Measurements from ENCODE around the gene TPTE.
"Not testable (repeated sequence)": the region's sequence is repeated elsewhere in the genome, so short reads cannot be mapped to it uniquely, and the experiment has no call there.

TPTE gene

DNA sequence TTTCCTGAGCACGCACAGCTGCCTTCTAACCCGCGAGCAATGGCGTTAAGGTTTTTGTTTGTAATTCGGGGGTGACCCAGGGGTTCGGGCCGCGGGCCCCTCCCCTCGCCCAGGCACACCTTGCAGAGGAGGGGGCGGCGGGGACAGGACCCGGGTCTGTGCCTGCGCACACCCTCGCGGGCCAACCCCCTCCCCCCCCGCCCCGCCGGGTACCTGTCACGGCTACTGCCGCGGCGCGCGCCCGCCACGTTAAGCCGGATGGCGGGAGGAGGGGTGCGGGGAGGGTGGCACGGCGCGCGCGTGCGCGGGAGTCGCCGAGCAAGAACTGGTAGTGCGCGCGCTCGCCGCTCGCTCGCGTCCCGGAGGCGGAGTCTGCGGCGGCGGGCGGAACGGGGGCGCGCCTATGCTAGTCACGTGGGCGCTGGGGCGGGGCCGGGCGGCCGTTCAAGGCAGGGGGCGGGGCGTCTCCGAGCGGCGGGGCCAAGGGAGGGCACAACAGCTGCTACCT is at the start of gene TPTE:
Gene TPTE (plus strand): TSS at position 493 of the 508 bp plus-strand sequence. CDS start 17,141 bp downstream, outside the sequence.
- no peak for DNase-seq

DNA sequence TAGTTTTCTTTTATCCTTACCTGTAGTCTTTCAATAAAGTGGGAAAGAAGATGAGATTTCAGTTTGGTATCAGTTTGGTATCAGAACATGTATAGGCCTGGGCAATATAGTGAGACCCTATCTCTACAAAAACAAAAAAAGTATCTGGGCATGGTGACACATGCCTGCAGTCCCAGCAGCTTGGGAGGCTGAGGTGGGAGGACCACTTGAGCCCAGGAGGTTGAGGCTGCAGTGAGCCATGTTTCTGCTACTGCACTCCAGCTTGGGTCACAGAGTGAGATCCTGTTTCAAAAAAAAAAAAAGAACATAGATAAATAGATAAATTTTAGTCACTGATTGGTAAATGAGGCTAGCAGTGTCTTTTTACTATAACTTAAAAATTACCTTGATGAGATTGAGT is 49.4 kb upstream of the TPTE start:
- not testable (repeated sequence) for DNase-seq

DNA sequence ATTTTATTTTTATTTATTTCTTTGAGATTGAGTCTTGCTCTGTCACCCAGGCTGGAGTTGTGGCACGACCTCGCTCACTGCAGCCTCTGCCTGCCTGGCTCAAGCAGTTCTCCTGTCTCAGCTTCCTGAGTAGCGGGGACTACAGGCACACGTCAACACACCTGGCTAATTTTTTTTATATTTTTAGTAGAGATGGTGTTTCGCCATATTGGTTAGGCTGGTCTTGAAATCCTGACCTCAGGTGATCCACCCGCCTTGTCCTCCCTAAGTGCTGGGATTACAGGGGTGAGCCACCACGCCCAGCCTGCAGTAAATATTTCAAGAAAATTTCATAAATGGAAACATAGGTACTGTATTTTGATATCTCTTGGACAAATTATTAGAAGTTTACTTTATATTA is 43.6 kb upstream of the TPTE start:
- DNase-seq, result not testable (repeated sequence)

DNA sequence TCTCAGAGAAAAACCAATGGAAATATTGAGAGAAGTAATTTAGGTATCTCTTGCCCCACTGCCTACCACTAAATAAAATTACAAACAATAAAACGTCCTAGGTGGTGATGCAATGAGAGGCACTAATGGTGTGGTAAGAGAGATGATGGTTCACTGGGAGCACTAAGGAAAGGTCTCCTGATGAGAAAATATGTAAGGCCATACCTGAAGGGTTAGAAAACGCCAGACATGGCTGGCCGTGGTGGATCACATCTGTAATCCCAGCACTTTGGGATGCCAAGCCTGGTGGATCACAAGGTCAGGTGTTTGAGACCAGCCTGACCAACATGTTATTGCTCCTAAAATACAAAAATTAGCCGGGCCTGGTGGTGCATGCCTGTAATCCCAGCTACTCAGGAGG is 41.5 kb upstream of the TPTE start:
- not testable (repeated sequence) for DNase-seq

DNA sequence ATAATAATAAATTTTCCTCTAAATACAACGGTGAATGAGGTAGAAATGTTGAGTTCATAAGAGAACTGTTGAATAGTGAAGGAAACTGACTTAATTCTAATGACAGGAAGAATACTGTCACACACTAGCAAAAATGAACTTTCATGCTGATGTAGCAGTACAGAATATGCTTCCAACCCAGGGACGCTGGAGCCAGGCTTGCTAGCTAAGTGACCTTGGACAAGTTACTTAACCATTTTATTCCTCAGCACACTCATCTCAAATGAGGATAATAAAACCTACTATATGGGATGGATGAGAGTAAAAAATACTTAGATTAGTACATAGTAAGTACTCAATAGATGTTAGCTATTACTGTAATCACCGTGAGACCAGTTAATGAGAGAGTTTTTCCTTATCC is 36.5 kb upstream of the TPTE start:
- DNase-seq, result not testable (repeated sequence)

DNA sequence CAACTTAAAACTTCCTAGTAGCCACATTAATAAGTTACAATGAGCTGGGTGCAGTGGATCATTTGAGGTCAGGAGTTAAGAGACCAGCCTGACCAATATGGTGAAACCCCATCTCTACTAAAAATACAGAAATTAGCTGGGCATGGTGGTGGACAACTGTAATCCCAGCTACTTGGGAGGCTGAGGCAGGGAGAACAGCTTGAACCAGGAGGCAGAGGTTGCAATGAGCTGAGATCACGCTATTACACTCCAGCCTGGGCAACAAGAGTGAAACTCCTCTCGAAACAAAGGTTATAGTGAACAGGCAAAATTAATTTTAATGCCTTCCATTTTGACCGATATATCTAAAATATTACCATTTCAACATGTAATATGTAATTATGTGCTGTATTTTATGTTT is 30.9 kb upstream of the TPTE start:
- not testable (repeated sequence) for DNase-seq

DNA sequence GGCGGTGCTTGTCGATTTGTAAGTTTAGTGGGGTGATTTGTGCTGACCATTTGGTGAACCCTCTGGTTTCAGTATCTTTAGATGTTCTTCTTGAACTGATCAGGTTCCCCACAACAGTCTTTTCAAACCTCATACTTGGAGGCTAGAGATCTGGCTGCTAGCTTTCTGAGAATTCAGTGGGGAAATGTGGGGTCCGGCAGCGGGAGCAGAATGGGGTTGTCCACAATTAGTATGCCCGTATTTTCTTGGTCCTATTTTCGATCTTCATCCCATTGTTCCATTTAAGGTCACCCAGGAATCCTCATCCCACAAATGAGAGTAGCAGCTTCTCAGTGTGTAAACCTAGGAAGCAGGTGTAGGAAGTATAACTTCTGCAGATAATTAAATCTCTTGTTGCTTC is 10.3 kb upstream of the TPTE start:
- DNase-seq, result no peak

DNA sequence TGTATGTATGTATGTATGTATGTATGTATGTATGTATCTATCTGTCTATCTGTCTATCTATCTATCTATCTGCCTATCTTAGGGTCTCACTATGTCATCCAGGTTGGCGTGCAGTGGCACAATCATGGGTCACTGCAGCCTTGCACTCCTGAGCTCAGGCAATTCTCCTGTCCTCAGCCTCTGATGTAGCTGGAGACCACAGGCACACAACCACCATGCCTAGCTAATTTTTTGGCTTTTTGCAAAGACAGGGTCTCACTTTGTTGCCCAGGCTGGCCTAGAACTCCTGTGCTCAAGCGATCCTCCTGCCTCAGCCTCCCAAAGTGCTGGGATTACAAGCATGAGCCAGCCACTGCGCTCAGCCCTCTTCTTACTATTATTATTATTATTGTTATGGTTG is 4.5 kb upstream of the TPTE start:
- not testable (repeated sequence) for DNase-seq

DNA sequence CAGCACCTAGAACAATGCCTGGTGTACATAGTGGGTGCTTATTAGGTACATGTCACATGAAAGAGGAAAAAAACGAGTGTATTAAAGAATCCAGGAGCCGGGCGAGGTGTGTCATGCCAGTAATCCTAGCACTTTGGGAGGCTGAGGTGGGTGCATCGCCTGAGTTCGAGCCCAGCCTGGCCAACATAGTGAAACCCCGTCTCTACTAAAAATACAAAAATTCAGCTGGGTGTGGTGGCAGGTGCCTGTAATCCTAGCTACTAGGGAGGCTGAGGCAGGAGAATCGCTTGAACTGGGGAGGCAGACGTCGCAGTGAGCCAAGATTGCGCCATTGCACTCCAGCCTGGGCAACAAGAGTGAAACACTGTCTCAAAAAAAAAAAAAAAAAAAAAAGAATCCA is 3.5 kb upstream of the TPTE start:
- DNase-seq, result not testable (repeated sequence)

DNA sequence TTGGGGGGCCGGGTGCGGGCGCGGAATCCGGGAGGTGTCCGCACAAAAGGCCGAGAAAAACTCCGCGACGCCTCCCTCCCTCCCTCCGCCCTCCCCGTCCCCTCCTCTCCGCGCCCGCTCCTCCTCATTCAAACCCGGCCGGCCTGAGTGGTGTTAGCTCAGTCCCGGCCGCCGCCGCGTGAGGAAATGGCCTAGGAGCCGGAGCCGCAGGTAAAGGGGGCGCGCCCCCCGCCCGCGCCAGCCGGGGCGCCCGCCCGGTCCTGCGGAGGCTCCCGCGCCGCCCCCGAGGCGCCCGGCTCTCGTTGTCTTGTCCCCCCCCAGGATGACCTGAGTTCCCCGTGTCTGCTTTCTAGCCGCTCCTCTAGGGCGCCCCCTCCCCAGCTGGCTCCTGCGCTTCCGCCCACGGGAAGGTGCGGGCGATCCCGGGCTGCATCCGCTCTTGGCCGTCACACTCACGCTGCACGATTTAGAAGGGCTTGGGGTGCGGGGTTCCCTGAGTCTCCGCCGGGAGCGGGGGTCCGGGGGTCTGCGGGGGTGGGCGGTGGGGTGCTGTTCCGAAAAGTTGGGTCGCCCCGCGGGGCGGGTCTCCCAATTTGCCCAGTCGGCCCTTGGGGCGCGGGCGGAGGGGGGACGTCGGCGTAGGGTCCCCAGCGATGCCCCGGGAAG is 585 bp downstream of the TPTE start:
- DNase-seq, result not testable (repeated sequence)

DNA sequence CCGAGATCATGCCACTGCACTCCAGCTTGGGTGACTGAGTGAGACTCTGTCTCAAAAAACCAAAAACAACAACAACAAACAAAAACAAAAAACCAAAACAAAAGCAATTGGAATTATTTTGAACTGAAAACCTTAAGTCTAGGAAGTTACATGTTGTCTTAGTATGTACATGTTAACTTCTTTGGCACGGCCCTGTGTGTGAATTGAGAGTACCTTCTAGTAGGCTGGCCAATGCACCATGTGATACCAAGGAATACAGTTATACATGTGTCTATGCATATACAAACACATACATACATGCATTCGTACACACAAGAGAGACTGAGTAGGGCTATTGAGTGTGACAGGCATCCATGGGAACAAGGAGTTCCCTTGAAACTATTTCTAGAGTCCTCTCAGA is 18.6 kb downstream of the TPTE start:
- DNase-seq, result no peak

DNA sequence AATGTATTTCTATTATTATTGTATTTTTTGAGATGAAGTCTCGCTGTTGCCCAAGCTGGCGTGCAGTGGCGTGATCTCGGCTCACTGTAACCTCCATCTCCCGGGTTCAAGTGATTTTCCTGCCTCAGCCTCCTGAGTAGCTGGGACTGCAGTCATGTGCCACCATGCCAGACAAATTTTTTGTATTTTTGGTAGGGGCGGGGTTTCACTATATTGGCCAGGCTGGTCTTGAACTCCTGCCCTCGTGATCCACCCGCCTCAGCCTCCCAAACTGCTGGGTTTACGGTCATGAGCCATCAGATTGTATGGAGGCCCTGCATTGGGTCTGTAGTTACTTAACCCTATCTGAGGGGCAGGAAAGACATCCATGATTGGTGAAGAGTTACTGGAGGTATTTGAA is 23.0 kb downstream of the TPTE start:
- not testable (repeated sequence) for DNase-seq

DNA sequence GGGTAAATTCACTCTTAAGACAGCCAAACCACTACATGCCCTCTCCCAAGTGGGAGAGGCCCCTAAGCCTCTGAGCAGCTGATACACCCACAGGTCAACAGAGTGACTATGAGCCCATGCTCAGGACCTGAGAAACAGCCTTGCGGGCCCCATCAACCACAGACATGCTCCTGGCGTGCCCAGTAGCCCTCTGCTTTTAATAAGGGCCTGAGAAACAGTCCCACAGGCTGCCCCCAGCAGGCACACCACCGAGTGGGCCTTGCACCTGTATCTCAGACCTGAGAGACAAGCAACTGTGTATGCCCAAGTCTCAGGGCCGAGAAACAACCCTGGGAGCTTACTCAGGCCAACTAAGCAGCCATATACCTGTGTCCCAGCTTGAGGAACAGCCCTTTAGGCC is 26.5 kb downstream of the TPTE start:
- not testable (repeated sequence) for DNase-seq

DNA sequence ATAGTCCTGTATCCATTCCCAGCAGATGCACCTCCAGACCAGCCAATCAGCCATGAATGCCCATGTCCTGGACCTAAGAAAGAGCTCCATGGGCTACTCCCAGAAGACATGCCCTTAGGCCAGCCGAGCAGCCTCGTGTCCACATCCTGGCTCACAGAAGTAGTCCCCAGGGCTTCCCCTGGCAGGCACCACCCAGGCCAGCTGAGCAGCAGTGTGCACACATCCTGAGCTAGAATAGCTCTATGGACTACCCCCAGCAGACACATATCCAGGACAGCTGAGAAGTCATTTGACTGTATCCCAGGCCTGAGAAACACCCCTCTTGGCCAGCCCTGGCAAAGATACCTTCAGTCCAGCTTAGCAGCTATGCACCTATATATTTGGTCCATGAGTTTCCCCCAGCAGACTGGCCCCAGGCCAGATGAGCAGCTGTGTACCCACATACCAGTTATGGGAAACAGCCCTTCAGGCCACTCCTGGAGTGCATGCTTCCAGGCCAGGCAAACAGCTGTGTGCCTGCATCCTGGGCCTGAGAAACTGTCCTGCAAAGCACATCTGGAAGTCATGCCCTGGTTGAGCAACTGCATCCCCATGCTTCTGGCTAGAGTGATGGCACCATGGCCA is 27.1 kb downstream of the TPTE start:
- not testable (repeated sequence) for DNase-seq

DNA sequence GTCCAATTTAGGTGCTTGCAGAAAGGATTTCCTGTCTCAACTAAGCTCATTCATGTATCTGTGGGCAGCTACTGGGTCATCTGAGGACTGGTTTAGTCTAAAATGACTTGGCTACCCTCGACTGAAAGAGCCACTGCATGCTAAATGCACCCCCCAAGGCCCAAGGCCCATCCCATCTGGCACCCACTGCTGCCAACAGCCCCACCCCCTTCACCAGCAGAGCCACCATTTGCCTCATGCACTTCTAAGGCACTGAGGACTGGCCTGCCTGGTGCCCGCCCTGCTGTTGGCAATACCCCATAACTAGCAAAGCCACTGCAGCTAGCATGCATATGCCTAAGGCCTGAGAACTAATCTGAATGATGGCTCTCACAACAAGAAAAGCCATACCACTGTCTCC is 49.4 kb downstream of the TPTE start:
- not testable (repeated sequence) for DNase-seq

DNA sequence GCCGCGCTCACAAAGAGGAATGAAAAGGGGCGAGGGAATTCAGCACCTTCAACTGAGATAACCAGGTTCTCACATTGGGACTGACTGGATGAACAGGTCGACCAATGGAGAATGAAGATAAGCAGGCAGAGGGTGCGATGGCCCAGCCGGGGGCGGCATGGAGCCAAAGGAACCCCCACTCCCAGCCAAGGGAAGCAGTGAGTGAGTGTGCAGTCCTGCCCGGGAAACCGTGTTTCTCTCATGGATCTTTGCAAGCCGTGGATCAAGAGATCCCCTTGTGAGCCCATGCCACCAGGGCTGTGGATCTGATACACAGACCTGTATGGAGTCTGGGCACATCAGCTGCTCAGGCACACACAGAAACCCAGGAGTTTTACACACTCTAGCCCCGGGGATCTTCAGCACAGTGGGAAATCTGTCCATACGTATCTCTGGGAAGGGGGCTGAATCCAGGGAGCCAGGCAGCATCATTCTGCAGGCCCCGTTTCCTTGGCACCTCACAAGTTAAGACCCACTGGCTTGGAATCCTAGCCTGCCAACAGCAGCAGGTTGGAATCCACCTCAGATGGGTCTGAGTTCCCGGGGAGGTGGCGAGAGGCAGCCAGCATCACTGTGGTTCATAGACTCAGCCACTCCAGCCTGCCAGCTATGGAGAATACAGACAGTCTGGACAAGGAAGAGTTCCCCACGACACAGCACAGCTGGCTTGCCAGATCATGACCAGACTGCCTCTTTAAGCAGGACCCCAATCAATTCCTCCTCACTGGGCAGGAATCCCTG is 53.3 kb downstream of the TPTE start:
- not testable (repeated sequence) for DNase-seq

DNA sequence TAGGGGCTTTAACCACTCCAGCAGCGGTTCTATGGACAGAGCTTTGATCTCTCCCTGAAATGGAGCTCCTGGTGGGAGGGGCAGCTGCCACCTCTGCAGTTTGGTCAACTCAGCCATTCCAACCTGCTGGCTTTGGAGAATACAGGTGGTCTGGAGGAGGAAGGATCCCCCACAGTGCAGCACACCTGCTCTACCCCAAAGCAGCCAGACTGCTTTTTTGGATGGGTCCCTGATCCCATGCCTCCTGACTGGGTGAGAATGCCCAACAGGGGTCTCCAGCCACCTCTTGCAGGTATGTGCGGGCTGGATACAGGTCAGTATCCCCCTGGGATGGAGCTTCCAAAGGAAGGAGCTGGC is 53.9 kb downstream of the TPTE start:
- no peak for DNase-seq

DNA sequence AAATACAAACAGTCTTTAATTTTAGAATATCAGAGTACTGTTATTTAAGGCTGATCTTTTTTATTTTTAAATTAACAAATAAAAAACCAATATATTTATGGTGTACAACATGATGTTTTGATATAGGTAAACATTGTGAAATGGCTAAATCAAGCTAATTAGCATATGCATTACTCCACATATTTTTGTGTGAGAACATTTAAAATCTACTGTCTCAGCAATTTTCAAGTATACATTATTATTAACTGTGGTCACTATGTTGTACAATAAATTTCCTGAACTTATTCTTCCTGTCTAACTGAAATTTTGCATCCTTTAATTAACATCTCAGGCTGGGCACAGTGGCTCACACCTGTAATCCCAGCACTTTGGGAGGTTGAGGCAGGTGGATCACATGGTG is 57.5 kb downstream of the TPTE start:
- not testable (repeated sequence) for DNase-seq

DNA sequence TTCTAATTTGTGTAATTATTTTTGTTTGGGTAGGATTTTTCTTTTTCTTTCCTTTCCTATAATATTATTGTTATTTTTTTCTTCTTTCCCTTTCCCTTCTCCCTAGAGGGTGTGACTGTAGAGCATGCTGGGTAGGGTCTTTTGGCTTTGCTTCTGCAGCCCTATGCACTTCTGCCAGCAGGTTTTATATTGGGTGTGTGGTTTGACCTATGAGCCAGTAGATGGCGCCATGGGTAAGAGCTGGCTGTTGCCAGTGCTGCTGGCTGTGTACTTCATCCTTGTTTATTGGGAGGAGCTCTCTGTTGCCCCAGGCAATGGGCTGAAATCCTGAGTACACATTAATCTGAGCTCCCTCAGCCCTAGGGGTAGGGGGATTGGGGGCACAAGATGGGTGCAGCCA is 67.7 kb downstream of the TPTE start:
- not testable (repeated sequence) for DNase-seq

DNA sequence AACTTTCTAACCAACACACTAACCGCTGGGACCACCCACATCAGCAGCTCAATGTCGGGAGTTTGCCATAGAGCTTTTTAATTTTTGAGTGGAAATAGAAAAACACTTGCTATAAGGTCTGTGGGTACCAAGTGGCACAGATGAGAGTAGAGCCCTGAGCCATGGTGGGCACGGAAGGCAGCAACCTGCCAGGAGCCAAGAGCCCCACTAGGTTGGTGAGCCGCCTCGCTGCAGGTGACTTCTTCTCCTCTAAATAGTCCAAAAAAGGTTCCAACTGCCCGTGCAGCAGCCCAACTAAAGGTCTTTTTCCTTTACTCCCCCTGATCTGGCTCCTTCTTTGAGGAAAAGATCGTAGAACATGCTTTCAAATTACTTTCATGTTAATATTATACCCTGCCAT is 85.7 kb downstream of the TPTE start:
- not testable (repeated sequence) for DNase-seq

DNA sequence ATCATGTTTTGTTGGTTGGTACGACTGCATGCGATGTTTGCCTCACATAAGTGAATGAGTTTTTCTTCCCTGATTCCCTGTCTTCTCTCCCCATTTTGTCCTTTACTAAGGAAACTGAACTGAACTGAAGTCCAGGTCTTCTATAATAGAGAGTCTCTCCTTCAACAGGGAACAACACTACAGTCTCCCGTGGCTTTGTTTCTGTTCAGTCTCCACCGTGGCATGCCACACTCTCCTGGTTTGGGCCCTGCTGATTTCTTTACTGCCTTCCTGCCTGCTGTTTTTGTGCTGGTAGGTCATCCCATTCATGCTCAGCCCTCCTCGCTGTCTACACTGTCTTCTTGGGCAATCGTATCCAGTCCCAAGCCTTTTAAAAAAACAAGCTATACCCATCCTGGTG is 92.9 kb downstream of the TPTE start:
- not testable (repeated sequence) for DNase-seq

DNA sequence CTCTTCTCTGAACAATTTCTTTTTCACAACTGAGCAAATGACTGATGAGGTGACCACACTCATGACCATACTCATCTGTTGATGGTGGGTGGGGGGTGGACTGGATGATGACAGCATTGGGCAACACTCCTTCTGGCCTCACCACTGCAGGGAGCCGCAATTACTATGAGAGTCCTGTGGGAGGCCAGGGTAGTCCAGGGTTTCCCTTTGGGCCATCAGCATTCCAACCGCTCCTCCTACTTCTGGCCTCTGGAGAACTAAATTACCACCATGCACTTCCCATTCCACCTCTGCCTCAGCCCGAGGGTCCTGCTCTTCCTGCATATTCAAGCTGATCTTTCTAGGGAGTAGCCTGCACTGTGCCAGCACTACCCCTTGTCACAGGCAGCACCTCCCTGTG is 94.7 kb downstream of the TPTE start:
- not testable (repeated sequence) for DNase-seq

DNA sequence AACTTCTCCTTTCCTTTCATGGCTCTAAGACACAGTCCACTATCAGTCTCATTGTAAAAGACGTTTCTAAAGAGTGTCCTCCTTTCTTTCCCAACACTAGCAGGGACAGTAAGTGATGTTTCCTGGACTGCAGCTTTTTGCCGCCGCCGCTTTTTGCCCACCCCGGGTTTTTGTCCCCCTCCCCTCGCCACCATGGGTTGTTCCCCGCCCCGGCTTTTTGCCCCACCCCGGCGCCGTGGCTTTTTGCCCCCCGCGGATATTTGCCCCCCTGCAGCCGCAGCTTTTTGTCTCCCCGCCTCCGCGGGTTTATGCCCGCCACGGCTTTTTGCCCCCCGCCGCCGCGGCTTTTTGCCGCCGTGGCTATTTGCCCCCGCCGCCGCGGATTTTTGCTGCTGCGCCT is 95.2 kb downstream of the TPTE start:
- no peak for DNase-seq
